Activated CD4-positive, CD25-positive, alpha-beta regulatory T cell treated with anti-CD3 and anti-CD28 coated beads, Interleukin-2, amount 50 U/mL, for 24 hours (primary cell): ENCODE measurements around the gene RNLS.

Experiments
- ATAC-seq, 2 donors: fragments of 150-1000 bp; cut with Tn5 transposase; one replicate each; pipeline ENCODE4 v1.10.0; 2021; ENCODE audit warnings: mild to moderate bottlenecking in 1 of 2, moderate library complexity in 1 of 2

RNLS gene

DNA sequence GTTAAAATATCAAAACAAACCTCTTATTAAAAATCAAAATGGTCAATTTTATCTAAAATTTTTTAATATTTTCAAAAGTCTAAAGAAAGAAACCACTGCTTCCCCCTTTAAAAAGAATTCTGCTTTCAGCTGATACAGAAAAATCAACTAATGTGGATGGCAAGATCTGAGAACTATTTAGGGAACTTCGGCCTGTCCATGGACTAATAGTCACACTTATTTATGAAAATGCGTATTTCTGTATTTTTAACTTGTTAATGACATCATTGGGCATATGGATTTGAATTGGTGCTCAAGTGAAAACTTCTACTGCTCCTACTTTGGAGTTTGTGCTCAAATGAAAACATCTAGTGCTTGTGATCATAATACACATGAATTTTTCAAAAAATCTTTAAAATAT is 31.9 kb downstream of the RNLS start:
- ATAC-seq: no peak

DNA sequence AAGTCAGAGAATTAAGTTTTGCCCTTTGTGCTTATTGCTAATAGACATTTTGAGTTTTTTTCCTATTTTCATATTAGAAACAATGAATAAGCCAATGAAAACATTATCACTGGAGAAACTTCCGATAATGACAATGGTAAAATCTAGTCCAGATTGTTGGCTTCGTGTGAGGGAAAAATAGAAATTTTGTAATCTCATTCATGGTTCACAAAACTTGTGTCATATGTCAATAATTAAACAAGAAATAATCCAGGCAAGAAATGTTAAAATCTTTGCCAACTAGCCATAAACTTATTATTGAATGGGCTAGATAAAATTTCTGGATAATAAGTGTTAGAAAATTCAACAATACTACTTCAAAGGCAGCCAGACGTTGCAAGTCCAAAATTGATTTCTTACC is 36.6 kb downstream of the RNLS start:
- no peak for ATAC-seq

DNA sequence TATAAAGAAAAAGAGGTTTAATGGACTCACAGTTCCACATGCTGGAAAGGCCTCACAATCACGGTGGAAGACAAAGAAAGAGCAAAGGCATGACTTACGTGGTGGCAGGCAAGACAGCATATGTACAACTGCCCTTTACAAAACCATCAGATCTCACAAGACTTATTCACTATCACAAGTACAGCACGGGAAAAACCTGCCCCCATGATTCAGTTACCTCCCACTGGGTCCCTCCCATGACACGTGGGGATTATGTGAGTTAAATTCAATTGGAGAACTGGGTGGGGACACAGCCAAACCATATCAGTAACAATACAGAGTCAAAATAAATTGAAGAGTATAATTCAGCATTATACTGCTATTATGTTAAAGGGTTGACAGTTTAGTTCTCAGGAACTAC is 37.8 kb downstream of the RNLS start:
- no peak for ATAC-seq

DNA sequence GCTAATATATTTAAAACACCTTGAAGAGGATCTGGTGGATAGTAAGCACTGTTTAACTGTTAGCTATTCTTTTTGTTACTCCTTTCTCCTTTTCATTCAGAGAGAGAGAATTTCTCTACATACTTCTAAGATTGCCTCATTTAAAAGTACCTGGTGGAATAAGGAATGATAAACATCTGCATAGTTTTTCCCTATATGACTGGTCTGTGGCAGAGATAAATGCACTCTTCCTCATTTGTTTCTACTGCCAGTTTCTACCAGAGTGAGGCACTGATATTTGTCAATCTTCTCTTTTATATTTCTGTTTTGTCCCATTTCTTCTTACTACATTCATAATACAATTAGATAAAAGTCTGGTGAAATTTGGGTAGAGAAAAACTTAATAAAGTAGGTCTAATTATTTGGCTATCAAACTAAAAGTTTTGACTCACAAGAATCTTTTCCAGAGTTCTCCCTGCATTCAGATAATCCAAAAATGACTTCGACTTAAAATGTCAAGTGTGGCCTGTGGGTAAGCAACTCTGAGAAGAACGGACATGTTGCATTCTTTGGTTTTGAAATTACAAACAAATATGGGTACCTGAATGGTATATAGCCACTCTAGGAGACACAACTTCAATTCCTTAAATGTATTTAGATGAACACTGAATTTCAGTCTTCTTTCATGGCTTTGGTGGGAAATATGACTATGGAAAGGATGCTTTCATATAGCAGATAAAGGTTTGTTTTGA is 38.8 kb downstream of the RNLS start:
- no peak for ATAC-seq

DNA sequence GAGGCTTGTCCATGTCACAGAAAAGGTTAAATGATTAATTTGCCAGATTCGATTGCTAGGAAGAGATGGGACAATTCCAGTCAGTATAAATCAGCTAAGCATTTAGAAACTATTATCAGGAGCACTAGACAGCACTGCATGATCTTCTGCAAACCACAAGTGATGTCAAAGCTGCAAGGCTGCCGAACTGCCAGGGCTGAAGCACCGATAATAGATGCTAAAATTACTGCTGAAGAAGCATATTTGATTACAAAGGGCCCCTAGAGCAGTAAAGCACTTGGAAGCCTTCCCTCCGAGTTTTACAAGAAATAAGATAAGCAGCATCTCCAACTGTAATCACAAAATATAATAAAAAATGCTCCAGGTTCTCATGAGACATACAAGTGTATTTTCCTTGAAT is 40.6 kb downstream of the RNLS start:
- no peak for ATAC-seq

DNA sequence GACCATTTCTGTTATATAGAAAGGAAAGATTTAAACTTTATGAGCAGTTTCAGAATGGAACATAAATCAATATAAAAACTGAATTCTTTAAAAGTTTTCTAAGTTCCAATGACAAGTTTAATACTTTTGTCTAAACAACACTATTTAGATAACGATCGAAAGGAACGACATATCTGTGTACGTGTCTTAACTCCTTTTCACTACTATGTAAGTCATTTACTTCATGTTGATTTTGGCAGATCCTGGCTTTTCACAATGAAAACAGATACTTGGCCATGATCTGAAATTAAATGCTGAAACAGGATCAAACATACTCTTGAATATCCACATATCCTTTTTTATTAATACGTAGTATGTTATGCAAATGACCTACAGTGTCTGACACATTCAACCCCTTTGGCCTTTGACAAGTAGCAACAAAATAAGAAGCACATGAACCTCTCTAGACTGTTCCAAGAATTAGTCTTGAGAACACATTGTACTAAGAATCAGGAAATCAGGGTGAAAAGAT is 41.9 kb downstream of the RNLS start:
- no peak for ATAC-seq

DNA sequence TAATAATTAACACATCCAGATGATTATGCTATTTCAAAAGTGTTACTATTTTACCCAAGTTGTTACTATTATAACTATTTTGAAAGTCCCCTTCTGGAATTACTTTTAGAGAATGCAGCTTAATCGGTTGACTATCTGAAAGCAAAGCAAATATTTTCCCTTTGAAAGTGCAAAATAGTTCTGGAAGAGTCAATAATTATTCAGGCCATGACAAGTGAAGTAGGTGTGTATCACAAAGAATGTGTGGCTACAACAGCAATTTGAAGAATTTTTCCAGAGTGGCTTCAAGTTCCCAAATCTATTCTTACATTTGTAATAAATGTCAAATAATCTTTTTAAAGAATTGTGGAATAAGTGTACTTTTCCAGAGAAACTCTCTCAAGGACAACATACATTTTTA is 42.8 kb downstream of the RNLS start:
- ATAC-seq: no peak

DNA sequence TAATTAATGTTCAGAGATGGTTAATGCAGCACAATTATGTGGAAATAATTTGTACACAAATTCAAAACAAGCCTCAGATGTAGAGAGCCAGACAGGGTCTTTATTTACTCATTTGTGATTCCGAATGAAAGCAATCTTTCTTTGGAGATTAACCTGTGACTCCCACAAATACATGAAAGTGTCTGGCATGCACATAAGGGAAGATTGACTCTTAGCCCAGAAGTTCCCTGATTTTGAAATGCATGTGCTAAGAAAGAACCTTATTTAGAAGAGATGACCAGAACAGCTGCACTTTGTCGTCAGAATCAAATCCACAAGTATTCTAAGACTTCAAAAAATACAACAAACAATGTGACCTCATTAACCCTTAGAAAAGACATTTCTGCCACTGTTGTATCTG is 45.1 kb downstream of the RNLS start:
- ATAC-seq: no peak

DNA sequence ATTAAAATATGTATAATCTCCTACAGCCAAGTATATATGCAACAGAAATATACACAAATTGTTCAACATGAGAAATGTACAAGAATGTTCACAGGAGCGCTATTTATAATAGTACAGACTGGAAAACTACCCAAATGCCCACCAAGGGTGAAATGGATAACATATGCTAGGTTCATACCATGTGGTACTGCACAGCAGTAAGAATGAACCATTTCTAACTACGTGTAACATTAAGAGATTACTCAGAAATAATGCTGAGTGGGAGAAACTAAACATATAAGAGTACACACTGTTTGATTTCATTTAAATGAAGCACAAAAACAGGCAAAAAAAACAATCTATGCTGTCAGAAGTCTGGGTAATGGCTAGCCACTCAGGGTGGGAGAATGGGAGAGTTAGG is 45.8 kb downstream of the RNLS start:
- no peak for ATAC-seq

DNA sequence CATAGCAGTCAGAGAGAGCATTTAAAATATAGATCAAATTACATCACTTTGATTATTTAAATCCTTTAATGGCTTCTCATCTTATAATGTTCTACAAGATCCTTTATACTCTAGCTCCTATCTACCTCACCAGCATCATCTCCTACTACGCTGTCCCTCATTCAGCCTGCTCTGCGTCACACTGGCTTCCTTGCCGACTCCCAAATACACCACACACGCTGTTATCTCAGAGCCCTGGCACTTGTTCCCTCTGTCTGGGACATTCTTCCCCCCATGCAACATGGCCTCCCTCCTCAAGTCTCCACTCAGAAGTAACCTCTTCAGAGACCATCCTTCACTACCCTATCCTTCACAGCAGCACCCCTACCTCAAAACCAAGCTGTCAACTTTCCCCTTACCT is 46.7 kb downstream of the RNLS start:
- no peak for ATAC-seq

DNA sequence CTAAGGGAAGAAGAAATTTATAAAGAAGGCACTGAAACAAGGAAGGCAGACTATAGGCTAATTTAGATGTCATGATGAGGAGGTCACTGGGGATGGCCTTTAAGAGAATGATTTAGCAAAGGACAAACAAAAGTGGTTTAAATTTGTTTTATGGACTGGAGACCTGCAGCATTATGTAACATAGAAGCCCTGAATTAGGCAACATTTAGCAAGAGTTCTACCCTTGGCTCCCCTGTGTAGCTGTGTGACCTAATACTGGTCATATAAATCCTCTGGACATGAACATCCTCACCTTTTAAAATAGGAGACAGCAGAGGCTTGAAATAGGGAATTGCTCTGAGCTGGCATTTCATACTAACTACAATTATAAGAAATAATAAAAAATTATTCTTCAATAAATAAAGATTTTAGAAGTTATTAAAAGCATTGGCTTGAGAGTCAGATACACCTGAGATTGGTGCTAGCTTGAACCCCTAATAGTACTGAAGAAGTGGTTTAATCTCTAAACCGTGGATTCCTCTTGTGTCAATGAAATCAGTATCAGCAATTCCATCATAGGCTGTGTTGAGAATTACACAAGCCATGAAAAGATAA is 48.9 kb downstream of the RNLS start:
- ATAC-seq: no peak

DNA sequence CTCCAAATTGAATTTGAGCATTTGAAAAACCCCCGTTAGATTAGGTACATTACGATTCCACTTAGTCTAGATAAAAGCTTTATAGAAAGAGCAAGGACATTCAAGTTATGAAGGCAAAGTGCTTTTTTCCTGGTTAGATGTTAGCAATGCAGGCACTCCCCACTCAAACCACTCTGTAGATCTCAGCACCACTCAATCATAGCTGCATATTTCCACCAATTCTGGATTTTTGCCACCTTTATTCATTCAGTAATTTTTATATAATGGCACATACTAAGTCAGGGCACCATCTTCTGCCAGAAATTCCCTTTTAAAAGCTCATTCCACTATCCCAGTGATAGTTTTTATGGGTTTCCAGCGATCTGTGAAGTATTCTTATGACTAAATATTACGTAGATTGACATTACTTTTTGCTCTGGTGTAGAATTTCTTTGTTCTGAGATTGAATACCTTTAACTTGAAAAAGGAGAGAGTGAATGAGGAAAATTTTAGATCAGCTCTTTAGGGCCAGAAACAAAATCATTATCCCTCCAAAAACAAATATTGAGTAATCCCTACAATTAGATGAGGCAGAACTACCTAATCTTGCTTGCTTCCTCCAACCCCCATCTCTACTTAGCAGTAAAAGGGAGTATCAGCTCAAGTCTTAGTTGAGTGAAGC is 51.6 kb downstream of the RNLS start:
- ATAC-seq: no peak

DNA sequence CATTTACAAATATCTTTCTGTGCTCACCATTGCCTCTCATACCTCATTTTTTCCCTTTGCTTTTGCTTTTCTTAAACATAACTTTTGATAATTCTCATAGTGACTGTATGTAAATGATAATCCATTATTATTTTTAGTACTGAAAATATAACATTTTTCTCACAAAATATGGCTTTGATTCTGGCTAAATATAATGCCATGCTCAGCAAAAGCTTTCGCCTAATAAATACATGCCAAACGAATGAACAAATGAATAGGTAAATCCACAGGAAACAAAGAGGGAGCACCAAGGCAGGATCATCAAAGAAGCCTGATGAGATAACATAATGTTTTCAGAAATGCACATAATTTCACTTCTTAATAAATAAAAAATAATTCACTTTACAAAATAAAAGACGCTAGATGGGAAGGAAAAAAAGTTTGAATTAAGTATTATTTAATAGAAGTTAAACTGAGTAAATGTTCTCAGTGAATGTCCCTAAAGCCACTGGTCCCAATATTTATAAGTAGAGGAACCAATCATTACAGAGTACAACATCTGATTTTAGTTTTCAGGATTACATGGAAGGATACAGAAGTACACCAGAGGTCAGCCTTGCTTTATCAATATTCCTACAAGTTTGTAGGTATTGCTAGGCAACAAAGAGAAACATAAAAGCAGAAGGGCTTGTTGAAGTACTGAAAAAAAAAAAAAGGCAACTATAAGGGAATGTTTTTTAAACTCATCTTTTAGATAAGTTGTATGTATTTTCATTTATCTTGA is 52.3 kb downstream of the RNLS start:
- no peak for ATAC-seq

DNA sequence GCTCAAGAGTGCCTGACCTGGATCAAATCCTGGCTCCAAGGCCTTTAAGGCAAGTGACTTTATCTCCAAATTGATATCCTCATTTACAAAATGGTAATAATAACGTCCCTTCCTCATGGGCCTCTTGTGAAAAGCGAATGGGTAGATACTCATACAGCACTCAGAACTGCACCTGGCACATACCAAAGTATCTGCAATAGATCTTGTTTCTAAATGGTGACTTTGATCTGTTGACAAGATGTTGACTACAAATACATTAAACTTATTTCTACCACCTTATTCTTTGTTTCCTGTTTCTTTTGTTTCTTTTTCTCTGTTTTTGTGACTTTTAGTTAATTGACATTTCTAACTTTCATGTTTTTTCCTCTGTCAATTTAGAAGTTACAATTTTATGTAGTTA is 53.0 kb downstream of the RNLS start:
- no peak for ATAC-seq

DNA sequence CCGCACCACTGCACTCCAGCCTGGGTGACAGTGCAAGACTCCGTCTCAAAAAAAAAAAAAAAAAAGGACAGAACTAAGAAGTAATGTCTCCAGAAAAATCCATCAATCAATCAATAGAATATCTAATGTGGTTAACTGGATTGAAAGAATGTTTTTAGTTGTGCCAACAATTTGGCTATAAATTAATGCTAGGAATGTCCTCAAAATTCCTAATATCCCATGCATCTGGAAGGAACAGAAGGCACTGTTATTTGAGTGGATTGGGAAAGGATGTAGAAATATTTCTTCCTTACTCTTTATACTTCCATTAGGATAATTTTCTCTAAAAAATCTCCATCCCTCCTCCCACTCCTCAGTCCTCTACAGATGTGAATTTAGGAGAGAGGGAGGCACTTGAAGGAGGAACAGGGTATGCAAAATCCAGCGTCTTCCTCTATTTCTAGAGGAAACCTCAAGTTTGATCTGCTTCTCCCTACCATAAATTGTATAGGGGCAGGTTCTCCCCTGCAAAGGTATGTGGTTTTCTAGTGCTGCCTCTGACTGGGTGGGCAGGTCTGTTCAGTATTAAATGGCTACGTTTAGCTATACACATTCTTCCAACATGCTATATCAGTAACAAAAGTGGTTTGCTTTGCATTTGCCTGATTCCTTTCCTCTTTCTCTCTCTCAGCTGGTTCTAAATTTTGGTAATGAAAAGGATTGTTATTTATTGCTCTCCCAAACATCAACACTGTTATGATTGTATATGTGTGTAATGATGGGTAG is 54.1 kb downstream of the RNLS start:
- ATAC-seq: no peak

DNA sequence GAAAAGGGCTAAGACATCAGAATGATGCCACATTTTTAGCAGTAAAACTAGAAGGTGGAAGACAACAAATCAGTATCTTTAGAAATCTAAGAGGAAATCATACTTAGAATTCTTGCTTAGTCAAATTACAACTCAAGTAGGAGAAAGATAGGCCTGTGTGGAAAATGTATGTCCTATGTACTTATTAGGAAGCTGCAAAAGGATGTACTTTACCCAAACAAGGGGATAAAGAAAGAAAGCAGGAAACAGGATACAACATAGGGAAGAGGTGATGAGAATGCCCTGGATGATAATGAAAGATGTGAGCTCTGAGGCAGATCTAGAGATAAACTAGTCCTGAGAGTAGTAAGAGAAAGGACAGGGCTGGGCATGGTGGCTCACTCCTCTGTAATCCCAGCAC is 54.9 kb downstream of the RNLS start:
- ATAC-seq: no peak

DNA sequence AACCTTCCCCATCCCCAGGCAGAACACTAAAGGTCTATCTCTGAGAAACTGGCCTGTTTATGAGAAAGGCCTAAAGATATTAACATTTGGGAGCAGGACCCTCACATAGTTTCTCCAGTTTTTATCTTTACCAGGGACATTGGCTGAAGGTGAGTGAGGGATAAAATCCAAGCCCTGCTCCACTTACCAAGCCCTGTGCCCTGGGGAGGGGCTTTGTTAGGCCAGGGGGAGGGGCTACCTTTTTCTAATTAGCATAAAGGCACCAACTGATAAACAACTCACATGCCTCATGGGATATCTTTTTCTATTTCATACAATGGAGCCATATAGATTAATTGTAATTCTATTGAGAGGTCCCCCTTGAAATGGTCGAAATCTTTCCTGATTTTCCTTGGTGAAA is 55.9 kb downstream of the RNLS start:
- no peak for ATAC-seq

DNA sequence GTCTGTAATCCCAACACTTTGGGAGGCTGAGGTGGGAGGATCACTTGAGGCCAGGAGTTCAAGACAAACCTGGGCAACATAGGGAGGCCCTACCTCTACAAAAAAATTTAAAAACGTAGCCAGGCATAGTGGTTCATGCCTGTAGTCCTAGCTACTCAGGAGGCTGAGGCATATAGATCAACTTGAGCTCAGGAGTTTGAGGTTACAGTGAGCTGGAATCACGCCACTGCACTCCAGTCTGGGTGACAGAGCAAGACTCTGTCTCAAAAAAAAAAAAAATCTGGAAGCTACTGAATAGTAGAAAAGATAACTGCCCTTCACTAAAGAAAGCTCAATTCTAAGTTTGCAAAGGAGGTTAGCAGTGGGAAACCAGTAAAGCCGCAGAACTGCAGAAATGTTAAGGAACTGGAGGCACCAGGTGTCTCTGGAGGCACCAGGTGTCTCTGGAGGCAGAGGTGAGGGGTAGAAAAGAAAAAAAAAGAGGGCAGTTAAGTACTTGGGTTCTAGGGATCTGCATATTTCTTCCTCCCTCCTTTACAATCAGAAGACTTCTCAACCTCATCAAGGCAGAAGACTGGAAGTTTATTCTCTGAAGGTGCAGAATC is 56.5 kb downstream of the RNLS start:
- no peak for ATAC-seq

DNA sequence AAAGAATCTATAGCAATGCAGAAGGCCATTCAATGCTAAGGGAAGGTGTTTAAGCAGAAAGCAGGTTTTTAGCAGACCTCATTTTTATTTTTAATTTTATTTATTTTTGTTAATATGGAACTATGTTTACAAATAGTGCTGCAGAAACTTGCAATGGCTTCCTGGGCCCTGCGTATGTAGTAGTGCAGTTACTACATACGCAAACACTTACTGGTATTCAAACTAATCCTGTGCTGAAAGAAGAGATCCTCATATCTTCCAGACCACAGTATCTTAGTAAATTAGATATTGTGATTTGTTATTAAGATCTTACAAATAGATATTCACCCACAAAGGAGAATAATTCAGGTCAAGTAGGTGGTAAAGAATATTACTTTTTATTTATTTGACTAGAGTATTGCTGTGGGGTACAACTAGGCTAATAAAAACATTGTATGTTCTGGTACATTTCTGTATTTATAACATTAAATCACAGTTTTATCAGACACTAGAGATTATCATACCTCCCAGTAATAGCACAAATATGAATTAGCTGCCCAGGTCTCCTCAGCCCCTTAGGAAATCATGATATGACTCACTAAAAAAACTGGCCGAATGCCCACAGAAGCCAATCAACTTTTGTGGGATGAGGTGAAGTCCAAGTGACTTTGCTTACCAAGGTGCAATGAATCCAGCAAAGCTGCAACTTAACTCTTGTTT is 57.6 kb downstream of the RNLS start:
- ATAC-seq: no peak

DNA sequence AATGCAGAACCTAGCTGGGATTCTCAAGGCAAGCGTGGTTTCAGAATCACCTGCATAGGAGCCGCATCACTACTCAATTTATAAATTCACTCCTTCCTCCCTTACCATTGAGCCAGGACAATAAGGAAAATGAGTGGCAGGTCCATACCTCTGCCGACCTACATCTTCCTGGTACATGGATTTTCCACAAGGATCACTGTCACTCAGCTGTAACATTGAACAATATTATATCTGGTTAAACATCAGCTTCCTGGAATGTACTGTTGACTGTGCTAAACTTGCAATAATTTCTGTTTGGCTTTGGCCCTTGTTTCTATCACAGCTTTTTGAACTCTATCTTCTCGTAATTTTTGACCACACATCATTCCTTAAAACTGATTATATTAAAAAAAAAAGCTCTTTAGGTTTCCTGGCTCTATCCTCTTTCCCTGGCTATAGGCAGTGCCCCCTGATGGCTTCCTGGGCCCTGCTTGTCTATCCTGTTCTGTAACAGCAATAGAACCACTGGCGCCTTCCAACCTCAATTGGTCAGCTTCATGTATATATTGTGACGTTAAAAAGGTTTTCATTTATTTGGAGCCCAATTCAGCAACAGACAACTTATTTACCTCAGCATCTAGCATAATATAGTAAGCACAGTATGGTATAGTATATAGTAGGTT is 59.2 kb downstream of the RNLS start:
- ATAC-seq: no peak

DNA sequence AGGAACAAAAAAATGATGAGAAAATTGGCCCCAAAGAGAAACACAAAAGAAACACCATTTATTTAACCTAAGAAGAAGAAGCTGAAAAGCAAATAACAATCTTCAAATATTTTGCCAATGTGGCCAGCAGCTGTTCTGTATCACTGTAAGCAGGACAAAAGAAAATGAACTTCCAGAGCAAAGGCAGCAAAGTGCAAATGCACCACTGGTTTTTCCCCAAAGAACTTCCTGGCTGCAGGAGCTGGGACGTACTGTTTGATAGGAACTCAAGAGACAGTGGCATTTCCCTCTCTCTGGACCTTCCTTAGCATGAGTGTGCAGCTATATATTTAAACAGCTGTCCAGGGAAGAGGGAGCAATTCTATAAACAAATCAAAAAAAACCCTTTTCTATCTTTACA is 60.4 kb downstream of the RNLS start:
- ATAC-seq: no peak
